Measurements from ENCODE around the gene RHEB.

DNA sequence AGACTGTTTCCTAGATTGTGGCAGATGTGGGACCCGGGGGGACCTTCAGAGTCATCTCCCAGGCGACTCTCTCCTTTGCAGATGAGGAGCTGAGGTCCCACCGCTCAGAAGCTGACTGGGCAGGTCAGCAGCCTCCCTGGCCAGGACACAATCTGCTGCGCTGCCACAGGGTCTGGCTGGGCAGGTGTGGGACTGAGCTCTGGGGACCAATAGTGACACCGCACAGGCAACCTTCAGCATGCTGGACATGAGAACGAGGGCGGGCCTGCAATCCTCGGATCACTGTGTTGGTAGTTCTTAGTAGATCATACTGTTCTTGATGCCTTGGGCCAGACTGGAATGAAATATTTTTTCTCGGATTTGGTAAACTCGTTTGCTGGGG, 59.2 kb downstream of the RHEB start:
- TF ChIP-seq, protein P1, sequence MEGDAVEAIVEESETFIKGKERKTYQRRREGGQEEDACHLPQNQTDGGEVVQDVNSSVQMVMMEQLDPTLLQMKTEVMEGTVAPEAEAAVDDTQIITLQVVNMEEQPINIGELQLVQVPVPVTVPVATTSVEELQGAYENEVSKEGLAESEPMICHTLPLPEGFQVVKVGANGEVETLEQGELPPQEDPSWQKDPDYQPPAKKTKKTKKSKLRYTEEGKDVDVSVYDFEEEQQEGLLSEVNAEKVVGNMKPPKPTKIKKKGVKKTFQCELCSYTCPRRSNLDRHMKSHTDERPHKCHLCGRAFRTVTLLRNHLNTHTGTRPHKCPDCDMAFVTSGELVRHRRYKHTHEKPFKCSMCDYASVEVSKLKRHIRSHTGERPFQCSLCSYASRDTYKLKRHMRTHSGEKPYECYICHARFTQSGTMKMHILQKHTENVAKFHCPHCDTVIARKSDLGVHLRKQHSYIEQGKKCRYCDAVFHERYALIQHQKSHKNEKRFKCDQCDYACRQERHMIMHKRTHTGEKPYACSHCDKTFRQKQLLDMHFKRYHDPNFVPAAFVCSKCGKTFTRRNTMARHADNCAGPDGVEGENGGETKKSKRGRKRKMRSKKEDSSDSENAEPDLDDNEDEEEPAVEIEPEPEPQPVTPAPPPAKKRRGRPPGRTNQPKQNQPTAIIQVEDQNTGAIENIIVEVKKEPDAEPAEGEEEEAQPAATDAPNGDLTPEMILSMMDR (IDR thresholded peaks at IDR 0.05): no peak
- TF ChIP-seq EZH2 (IDR thresholded peaks at IDR 0.05) (no peak), EZH2phosphoT487 (IDR thresholded peaks at IDR 0.05) (no peak)
